Measurements from ENCODE around the gene IFT88.

DNA sequence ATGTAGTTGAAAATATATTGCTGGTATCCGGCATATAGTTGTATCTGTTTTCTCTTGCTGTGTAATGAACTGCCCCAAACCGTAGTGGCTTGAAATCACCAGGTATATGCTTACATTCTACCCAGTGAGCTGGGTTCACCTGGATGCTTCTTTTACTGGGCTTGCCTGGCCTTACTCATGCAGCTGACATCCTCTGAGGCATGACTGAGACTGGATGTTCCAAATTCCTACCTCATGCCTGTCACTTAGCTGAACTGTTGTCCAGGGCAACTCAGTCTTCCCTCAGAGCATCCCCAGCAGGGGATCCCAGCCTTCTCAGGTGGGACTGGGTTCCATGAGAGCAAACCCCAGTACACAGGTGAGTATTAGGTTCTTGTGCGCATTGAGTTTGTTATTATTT, 66.8 kb downstream of the IFT88 start:
- TF ChIP-seq POLR2A (IDR thresholded peaks at IDR 0.05): no peak
- TF ChIP-seq, protein P1, sequence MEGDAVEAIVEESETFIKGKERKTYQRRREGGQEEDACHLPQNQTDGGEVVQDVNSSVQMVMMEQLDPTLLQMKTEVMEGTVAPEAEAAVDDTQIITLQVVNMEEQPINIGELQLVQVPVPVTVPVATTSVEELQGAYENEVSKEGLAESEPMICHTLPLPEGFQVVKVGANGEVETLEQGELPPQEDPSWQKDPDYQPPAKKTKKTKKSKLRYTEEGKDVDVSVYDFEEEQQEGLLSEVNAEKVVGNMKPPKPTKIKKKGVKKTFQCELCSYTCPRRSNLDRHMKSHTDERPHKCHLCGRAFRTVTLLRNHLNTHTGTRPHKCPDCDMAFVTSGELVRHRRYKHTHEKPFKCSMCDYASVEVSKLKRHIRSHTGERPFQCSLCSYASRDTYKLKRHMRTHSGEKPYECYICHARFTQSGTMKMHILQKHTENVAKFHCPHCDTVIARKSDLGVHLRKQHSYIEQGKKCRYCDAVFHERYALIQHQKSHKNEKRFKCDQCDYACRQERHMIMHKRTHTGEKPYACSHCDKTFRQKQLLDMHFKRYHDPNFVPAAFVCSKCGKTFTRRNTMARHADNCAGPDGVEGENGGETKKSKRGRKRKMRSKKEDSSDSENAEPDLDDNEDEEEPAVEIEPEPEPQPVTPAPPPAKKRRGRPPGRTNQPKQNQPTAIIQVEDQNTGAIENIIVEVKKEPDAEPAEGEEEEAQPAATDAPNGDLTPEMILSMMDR (IDR thresholded peaks at IDR 0.05): no peak

All from heart left ventricle (tissue), 13 donors.